NT2/D1 (cell line): ENCODE measurements around the gene ZNF674.

Experiments used
- DNase-seq: peaks from one replicate; pipeline ENCODE4 v3.0.0-alpha.2; 2011; ENCODE audit warnings: low read depth, low spot score
- H3K27me3 ChIP-seq: 2 replicates; pipeline ENCODE4 v1.6.0; 2011; ENCODE audit warnings: mild to moderate bottlenecking; ENCODE audit not compliant: insufficient read length, insufficient read depth
- H3K36me3 ChIP-seq: 2 replicates; pipeline ENCODE4 v1.6.1; 2011; ENCODE audit warnings: mild to moderate bottlenecking, low read length, mixed read lengths; ENCODE audit not compliant: insufficient read depth, insufficient read length
- H3K4me1 ChIP-seq: 2 replicates; pipeline ENCODE4 v1.5.1; 2011; ENCODE audit not compliant: insufficient read depth, insufficient read length
- H3K4me3 ChIP-seq: 2 replicates; pipeline ENCODE4 v1.5.1; 2011; ENCODE audit warnings: low read depth; ENCODE audit not compliant: insufficient read length
- H3K9ac ChIP-seq: 2 replicates; pipeline ENCODE4 v1.6.0; 2011; ENCODE audit warnings: low read depth; ENCODE audit not compliant: insufficient read length
- H3K9me3 ChIP-seq: 2 replicates; pipeline ENCODE4 v1.5.1; 2011; ENCODE audit warnings: mild to moderate bottlenecking, low read length; ENCODE audit not compliant: insufficient read depth
- SUZ12 ChIP-seq: IDR thresholded peaks from 2 replicates; pipeline ENCODE4 v1.6.1; 2011; ENCODE audit not compliant: insufficient read length, insufficient read depth; ENCODE audit errors: extremely low read depth
- YY1 ChIP-seq: IDR thresholded peaks from 2 replicates; pipeline ENCODE4 v1.6.1; 2011; ENCODE audit not compliant: insufficient read length, insufficient read depth
- ZNF274 ChIP-seq: IDR thresholded peaks from 2 replicates; pipeline ENCODE4 v1.6.1; 2011; ENCODE audit warnings: mild to moderate bottlenecking, low read depth, low read length

Gene ZNF674

DNA sequence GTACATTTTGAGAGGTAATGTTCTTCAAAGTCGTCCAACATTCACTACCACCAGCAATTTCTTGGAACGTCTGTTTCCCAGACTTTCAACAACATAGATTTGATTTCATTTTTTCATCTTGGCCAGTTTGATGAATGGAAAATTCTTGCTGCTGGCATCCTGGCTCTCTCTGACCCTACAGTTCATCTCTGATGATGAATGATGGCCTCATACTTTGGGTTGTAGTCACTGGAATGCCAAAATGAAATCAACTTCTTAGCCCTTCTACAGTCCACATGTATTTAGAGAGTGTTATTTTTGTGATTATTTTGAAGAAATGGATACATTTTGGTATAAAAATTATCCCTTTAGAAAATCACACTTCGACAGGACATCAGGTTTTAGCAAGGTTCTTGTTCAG, 37.1 kb upstream of the ZNF674 start:
- Histone ChIP-seq H3K4me1 (no peaks in the 10 kb centered on the region), H3K9ac (no peak overlapping the region), H3K9me3 (no peaks in the 10 kb centered on the region), H3K36me3 (peaks cover 32% of the 10 kb centered on the region), H3K4me3 (no peak overlapping the region), H3K27me3 (no peaks in the 10 kb centered on the region)
- TF ChIP-seq SUZ12: no peak
- no peak for TF ChIP-seq YY1
- TF ChIP-seq ZNF274: no peak
- DNase-seq: no peak

DNA sequence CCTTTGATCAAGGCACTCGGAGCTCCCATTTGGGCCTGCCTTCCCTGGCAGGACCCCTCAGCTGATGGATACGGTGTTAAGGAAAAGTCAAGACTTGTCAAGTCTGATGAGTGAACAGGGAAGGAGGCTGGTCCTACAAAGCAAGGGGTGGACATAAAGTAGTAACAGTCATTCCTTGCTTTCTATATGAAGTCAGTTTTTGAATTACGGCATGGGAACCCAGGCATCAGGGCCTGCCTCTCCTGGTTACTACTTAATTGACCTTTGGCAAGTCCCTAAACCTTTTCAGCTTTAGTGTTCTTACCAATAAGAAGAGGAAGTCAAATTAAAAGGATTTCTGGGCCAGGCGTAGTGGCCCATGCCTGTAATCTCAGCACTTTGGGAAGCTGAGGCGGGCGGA, 35.4 kb upstream of the ZNF674 start:
- no peak overlapping the region for H3K4me3 ChIP-seq
- H3K4me1 ChIP-seq: no peaks in the 10 kb centered on the region
- peaks cover under 1% of the 10 kb centered on the region for H3K27me3 ChIP-seq
- H3K9ac ChIP-seq: no peak overlapping the region
- H3K9me3 ChIP-seq: no peaks in the 10 kb centered on the region
- no peak for TF ChIP-seq ZNF274
- no peak for TF ChIP-seq SUZ12
- no peak for TF ChIP-seq YY1
- DNase-seq: no peak
- peaks cover 31% of the 10 kb centered on the region for H3K36me3 ChIP-seq

DNA sequence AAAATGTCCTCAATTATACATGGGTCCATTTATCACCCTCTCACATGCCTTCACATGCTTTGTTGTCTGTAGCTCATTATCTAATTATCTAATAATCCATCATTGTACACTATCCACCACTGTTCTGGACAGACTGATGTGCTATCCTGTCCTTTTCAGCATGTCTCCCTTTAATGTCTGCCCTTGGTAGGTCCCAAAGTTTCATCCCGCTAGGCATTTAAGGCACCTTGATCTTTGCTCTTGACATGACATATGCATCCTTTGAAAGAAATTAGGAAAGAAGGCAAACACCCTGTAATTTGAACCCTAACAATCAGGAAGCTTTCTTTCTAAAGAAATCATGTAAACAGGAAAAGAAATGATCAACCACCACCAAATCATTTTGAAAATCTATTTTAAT, 34.0 kb upstream of the ZNF674 start:
- no peak for TF ChIP-seq YY1
- TF ChIP-seq ZNF274: no peak
- TF ChIP-seq SUZ12: no peak
- Histone ChIP-seq H3K4me3 (no peak overlapping the region), H3K4me1 (no peaks in the 10 kb centered on the region), H3K9ac (no peak overlapping the region), H3K36me3 (peaks cover 31% of the 10 kb centered on the region), H3K27me3 (peaks cover 3% of the 10 kb centered on the region), H3K9me3 (no peaks in the 10 kb centered on the region)
- DNase-seq: no peak

DNA sequence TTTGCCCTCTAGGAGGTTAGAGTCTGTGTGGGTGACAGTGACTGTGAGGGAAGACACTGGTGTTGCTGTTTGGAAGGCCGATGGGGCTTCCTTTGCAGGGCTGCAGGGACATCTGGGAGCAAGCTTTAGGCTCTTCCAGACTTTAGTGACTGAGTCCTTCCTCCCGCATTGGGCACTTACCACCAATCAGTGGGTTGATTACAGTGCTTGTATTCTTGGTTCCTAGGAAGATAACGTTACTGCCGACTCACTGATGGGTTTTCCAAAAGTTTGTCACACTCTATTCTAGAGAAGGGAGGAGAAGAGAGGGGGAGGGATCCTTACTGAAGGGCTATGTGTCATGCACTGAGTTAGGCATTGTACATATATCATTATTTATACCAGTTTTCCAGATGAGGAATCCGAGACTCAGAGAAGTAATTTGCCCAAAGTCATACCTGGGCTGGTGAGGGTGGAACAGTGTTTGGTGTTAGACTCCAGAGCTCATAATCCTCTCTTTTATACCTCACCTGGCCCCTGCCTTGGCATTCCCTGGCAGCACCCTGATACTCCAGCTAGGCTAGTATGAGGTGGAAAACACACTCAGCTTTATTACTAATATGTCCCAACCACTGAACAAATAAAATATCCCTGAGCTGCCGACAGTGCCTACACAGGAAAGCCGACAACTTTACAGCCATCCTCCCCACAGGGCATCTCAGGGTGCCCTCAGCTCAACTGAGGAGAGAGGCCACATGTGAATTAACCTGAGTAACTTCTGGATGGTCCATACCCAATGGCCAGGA, 32.2 kb upstream of the ZNF674 start:
- TF ChIP-seq SUZ12: no peak
- no peak for TF ChIP-seq ZNF274
- TF ChIP-seq YY1: no peak
- Histone ChIP-seq H3K9ac (peak overlapping the region; percentile 18), H3K27me3 (peaks cover 3% of the 10 kb centered on the region), H3K36me3 (peaks cover 31% of the 10 kb centered on the region), H3K9me3 (no peaks in the 10 kb centered on the region), H3K4me1 (no peaks in the 10 kb centered on the region), H3K4me3 (no peak overlapping the region)
- DNase-seq: no peak

DNA sequence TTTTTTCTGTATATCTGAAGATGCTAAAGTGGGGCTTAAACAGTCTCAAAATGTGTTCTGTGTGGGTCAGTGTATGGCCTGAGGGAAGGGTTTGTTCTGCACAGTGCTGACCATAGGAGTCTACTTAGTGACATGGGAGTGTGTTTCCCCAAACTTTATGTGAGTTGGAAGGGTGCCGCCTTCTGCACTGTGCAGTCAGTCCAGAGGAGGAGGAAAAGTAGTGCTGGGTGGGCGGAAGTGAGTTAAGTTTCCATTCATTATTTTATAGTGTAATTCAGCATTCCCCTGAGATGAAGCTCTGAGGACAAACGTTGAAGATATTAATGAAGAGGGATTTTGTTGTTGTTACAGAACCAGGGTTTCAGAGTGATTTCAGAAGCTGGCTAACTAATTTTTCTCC, 31.2 kb upstream of the ZNF674 start:
- Histone ChIP-seq H3K27me3 (peaks cover 3% of the 10 kb centered on the region), H3K9ac (peak overlapping the region; percentile 94), H3K4me3 (peak overlapping the region; percentile 92), H3K9me3 (no peaks in the 10 kb centered on the region), H3K36me3 (peaks cover 31% of the 10 kb centered on the region), H3K4me1 (no peaks in the 10 kb centered on the region)
- TF ChIP-seq YY1 (no peak), ZNF274 (no peak), SUZ12 (no peak)
- no peak for DNase-seq

DNA sequence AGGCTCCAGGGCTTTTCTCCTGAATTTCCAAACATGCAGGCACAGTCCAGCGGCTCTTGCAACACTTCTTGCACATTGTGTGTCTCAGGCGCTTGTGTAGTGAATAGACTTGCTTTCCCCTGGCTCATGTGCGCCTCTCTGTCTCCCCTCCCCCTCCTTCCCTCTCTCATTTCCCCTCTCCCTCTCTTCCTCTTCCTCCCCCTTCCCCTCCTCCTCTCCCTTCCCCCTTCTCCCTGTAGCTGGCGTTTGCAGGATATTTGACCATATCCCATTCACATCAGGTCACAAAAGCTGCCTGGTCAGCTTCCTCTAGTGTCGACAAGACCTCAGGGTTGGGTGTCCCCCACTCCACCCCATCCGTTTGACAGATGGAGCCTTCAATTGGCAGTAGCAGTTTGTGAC, 30.8 kb upstream of the ZNF674 start:
- H3K9me3 ChIP-seq: no peaks in the 10 kb centered on the region
- TF ChIP-seq ZNF274: no peak
- TF ChIP-seq YY1: no peak
- TF ChIP-seq SUZ12: no peak
- peaks cover 31% of the 10 kb centered on the region for H3K36me3 ChIP-seq
- H3K9ac ChIP-seq: peak overlapping the region; percentile 94
- no peak for DNase-seq
- H3K27me3 ChIP-seq: peaks cover 3% of the 10 kb centered on the region
- peak overlapping the region; percentile 92 for H3K4me3 ChIP-seq
- no peaks in the 10 kb centered on the region for H3K4me1 ChIP-seq

DNA sequence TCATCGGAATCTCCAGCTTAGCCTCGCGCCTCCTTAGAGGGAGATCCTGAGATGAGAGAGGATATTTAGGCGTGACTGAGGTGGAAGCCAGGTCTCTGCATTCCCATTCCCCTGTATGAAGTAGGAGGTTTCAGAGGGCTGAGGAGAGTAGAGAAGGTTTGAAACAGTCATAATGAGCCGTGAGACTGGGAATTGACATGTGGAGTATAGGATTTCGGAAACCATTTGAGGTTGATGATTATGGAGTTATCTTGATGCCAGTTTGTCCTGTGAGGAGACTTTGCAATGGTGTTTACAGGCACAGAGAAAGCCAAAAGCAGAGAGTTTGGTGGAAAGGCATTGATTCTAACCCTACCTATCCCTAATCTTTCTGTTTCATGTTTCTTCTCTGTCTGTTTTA, 30.4 kb upstream of the ZNF674 start:
- Histone ChIP-seq H3K4me1 (no peaks in the 10 kb centered on the region), H3K4me3 (peak overlapping the region; percentile 92), H3K9me3 (no peaks in the 10 kb centered on the region), H3K36me3 (peaks cover 30% of the 10 kb centered on the region), H3K27me3 (peaks cover 3% of the 10 kb centered on the region), H3K9ac (peak overlapping the region; percentile 94)
- DNase-seq: no peak
- TF ChIP-seq YY1 (no peak), SUZ12 (no peak), ZNF274 (no peak)
